ENCODE data around the gene TLE2. TPM values are rescaled to one million over a fixed set of nuclear protein-coding genes. Genes with fewer than 3 reads are reported as not detected.
A peak's percentile ranks its signal among the peaks of the same experiment; 100 is the strongest.

TLE2 gene
- not detected in 2 replicates for total RNA-seq (2014; rRNA removed; shearing (Covaris generic); ENCODE audit: low replicate concordance)

DNA sequence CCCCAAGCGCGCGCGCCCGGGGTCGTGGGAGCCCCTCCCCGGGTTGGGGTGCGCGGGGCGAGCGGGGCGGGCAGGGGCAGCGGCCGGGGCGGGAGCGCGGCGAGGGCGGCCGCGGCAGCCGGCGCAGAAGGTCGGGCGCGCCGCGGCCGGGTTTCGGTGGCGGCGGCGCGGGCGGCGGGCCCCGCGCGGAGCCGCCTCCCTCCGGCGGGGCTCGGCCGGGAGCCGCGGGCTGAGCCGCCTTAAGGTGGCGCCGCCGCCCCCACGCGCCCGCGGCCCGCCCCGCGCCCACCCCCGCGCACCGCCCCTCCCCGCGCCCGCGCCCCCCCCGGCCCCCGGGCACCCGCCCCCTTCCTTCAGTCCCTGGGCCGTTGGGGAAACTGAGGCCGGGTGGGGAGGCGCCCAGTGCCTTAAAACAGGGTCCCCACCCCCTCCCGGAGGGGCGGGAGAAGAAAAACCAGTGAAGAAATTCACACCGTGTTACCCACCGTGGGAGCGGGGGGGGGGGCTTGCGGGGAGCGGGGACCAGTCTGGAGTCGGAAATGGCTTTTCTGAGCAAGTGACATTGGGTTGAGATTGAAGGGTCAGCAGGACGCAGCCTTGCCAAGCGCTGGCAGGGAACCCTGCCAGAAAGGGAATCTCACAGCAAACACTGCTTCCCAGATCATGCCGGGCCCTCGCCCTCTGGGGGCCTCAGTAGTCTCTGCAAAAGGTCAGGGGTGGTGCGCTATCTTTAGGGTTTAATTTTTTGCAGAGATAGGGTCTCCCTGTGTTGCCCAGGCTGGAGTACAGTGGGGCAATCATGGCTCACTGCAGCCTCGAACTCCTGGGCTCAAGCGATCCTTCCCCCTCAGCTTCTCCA lies at the start of gene TLE2:
Gene TLE2, minus strand, starts transcription at position 216 of the 859 bp plus-strand sequence. CDS start 376 bp downstream, outside the sequence.
- Histone ChIP-seq H3K27ac (ENCODE audit: low read length) (no peak within 1 kb of the TSS), H2AFZ (ENCODE audit: low read length) (no peak within 1 kb of the TSS), H3K4me2 (ENCODE audit: low read depth, low read length, poor library complexity, severe bottlenecking) (no peak within 1 kb of the TSS), H3K4me1 (ENCODE audit: low read length) (no peaks in the 10 kb centered on the region), H3K9me2 (replicated peaks; ENCODE audit: insufficient read depth, low read length) (no peaks in the 10 kb centered on the region), H3K9me3 (ENCODE audit: low read length) (no peaks in the 10 kb centered on the region), H3K9ac (ENCODE audit: low read length) (no peak within 1 kb of the TSS), H4K20me1 (ENCODE audit: insufficient read depth, low read depth, low read length) (no peaks in the 10 kb centered on the region), H3K4me3 (ENCODE audit: low read length) (no peak within 1 kb of the TSS), H3K79me2 (ENCODE audit: low read length) (no peaks in the 10 kb centered on the region), H3K36me3 (ENCODE audit: insufficient read depth, low read length) (no peaks in the 10 kb centered on the region), H3K27me3 (ENCODE audit: low read length) (0 out of 2 replicates have a peak, but pooled peaks cover 2% of the 10 kb centered on the region)
- no peak for DNase-seq

DNA sequence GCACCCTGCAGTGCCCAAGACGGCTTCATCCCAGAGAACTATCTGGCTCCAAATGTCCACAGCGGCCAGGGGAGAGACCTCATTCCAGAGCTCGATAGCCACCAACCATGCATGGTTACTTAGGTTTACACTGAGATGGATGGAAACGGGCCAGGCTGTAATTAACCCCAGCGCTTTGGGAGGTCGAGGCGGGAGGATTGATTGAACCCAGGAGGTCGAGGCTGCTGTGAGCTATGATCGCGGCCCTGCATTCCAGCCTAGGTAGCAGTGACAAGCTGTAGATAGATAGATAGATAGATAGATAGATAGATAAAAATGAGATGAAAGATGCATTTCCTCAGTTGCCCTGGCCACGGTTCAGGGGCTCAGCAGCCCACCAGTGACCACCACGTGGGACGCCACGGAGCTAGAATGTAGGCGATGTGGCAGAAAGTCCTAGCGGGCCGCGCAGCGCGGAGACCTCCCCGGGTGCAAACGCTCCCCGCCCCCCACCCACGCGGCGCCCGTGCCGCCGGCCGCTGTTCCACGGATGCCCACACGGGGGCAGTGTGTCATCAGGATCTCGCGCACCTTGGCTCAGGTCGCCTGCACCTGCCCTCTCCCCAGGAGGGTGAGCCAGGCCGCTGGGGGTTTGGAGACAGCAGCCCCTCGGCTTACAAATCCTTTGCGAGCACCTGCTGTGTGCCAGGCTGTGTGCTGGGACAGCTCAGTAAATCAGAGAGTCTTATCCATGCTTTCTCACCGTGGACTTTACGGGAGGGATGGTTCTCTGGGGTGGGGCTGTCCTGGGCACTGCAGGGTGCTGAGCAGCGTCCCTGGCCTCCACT lies 46.7 kb upstream of the TLE2 start:
- Histone ChIP-seq H3K27me3 (ENCODE audit: low read length) (no peaks in the 10 kb centered on the region), H3K27ac (ENCODE audit: low read length) (no peak overlapping the region), H4K20me1 (ENCODE audit: insufficient read depth, low read depth, low read length) (no peaks in the 10 kb centered on the region), H3K36me3 (ENCODE audit: insufficient read depth, low read length) (no peaks in the 10 kb centered on the region), H3K4me1 (ENCODE audit: low read length) (no peaks in the 10 kb centered on the region), H3K79me2 (ENCODE audit: low read length) (no peaks in the 10 kb centered on the region), H2AFZ (ENCODE audit: low read length) (no peak overlapping the region), H3K9ac (ENCODE audit: low read length) (no peak overlapping the region), H3K9me2 (replicated peaks; ENCODE audit: insufficient read depth, low read length) (no peaks in the 10 kb centered on the region), H3K4me3 (ENCODE audit: low read length) (no peak overlapping the region), H3K9me3 (ENCODE audit: low read length) (no peaks in the 10 kb centered on the region), H3K4me2 (ENCODE audit: low read depth, low read length, poor library complexity, severe bottlenecking) (no peak overlapping the region)
- peak; percentile 84 for DNase-seq

DNA sequence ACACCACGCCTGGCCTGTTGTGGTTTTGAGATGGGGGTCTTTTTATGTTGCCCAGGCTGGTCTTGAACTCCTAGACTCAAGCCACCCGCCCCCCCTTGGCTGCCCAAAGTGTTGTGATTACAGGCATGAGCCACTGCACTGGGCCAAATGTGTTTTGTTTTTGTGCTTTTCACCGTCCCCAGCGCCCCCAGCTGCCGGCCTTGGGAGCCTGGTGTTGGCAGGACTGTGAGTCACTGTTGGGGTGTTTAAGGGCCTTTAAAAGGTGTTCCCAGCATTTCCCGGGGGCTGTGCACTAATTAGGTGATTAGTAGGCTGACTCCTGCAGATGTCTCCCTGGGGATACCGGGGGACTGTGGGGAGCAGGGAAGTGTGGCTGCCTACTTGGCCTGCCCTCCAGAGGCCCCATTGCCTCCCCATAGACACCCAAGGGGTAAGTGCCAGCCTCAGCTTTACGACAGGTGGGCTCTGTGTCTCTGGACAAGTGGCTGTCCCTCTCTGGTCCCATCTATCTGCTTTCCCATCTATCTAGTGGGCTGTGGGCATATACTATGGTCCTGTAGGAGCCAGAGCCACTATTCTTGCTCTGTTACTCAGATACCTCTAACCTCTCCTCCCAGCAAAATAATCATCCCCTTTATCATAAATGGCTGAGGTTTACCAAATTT lies 45.0 kb upstream of the TLE2 start:
- H3K79me2 ChIP-seq (ENCODE audit: low read length): no peaks in the 10 kb centered on the region
- no peak overlapping the region for H2AFZ ChIP-seq (ENCODE audit: low read length)
- H3K36me3 ChIP-seq (ENCODE audit: insufficient read depth, low read length): no peaks in the 10 kb centered on the region
- H3K4me3 ChIP-seq (ENCODE audit: low read length): no peak overlapping the region
- no peak overlapping the region for H3K4me2 ChIP-seq (ENCODE audit: low read depth, low read length, poor library complexity, severe bottlenecking)
- no peaks in the 10 kb centered on the region for H4K20me1 ChIP-seq (ENCODE audit: insufficient read depth, low read depth, low read length)
- no peak overlapping the region for H3K27ac ChIP-seq (ENCODE audit: low read length)
- H3K9me2 ChIP-seq (replicated peaks; ENCODE audit: insufficient read depth, low read length): no peaks in the 10 kb centered on the region
- no peaks in the 10 kb centered on the region for H3K9me3 ChIP-seq (ENCODE audit: low read length)
- no peak for DNase-seq
- no peaks in the 10 kb centered on the region for H3K4me1 ChIP-seq (ENCODE audit: low read length)
- no peak overlapping the region for H3K9ac ChIP-seq (ENCODE audit: low read length)
- no peaks in the 10 kb centered on the region for H3K27me3 ChIP-seq (ENCODE audit: low read length)

DNA sequence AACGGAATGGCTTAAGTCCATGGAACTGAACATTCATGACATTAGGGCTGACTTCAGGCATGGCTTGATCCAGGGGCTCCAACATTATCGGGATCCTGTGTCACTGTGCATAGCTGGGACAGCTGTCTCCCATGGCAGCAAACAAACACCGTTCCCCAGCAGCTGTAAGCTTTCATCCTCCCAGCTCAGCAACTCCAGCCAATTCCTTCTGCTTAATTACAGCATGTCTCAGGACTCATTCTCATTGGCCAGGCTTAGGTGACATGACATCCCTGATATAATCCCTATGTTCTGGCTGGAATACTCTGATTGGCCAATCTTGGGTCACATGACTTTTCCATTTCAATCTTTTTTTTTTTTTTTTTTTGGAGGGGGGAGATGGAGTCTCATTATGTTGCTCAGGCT lies 44.1 kb upstream of the TLE2 start:
- Histone ChIP-seq H3K79me2 (ENCODE audit: low read length) (no peaks in the 10 kb centered on the region), H3K27me3 (ENCODE audit: low read length) (no peaks in the 10 kb centered on the region), H3K27ac (ENCODE audit: low read length) (no peak overlapping the region), H3K9me2 (replicated peaks; ENCODE audit: insufficient read depth, low read length) (no peaks in the 10 kb centered on the region), H3K9me3 (ENCODE audit: low read length) (no peaks in the 10 kb centered on the region), H3K4me2 (ENCODE audit: low read depth, low read length, poor library complexity, severe bottlenecking) (no peak overlapping the region), H3K4me3 (ENCODE audit: low read length) (no peak overlapping the region), H3K9ac (ENCODE audit: low read length) (no peak overlapping the region), H3K4me1 (ENCODE audit: low read length) (no peaks in the 10 kb centered on the region), H4K20me1 (ENCODE audit: insufficient read depth, low read depth, low read length) (no peaks in the 10 kb centered on the region), H2AFZ (ENCODE audit: low read length) (no peak overlapping the region), H3K36me3 (ENCODE audit: insufficient read depth, low read length) (no peaks in the 10 kb centered on the region)
- no peak for DNase-seq

DNA sequence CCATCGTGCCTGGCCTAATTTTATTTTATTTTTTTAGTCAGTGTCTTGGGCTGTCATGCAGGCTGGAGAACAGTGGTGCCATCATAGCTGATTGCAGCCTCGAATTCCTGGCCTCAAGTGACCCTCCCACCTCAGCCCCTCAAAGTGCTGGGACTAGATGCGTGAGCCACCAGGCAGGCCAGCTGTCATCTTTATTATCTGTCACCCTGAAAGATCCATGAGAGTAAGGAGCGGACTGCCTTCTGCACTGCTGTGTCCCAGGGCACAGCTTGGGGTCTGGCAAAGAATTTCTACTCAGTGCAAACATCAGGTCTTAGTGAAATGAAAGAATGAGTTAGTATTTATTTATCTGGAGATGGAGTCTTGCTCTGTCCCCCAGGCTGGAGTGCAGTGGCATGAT lies 42.7 kb upstream of the TLE2 start:
- Histone ChIP-seq H3K4me2 (ENCODE audit: low read depth, low read length, poor library complexity, severe bottlenecking) (no peak overlapping the region), H3K4me3 (ENCODE audit: low read length) (no peak overlapping the region)

DNA sequence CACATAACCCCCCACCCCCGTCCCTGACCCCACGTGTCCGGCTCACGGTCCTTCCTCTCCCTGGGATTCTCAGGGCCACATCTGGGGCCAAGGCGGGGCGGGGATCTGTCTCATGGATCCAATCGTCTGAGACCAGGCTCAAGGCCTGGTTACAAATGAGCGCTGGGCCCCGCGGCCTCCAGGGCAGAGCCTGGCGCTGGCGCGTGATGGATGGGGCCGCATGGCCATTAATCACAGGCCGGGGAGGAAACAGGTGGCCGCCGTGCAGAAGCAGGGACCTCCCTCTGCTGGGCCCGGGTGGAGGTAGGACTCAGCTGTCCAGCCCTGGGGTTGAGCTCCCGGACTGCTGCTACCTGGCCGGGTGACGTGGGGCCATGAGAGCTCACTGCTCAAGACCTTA lies 39.0 kb upstream of the TLE2 start:
- Histone ChIP-seq H3K9ac (ENCODE audit: low read length) (no peak overlapping the region), H3K4me1 (ENCODE audit: low read length) (peaks cover 13% of the 10 kb centered on the region), H3K27ac (ENCODE audit: low read length) (no peak overlapping the region), H4K20me1 (ENCODE audit: insufficient read depth, low read depth, low read length) (no peaks in the 10 kb centered on the region), H2AFZ (ENCODE audit: low read length) (no peak overlapping the region), H3K27me3 (ENCODE audit: low read length) (no peaks in the 10 kb centered on the region), H3K36me3 (ENCODE audit: insufficient read depth, low read length) (no peaks in the 10 kb centered on the region), H3K9me3 (ENCODE audit: low read length) (no peaks in the 10 kb centered on the region), H3K79me2 (ENCODE audit: low read length) (no peaks in the 10 kb centered on the region), H3K4me2 (ENCODE audit: low read depth, low read length, poor library complexity, severe bottlenecking) (no peak overlapping the region), H3K4me3 (ENCODE audit: low read length) (no peak overlapping the region), H3K9me2 (replicated peaks; ENCODE audit: insufficient read depth, low read length) (no peaks in the 10 kb centered on the region)
- DNase-seq: no peak

More for the DNA sequence above, 42.7 kb upstream of the TLE2 start:
- no peaks in the 10 kb centered on the region for H3K79me2 ChIP-seq (ENCODE audit: low read length)
- H3K9me3 ChIP-seq (ENCODE audit: low read length): no peaks in the 10 kb centered on the region
- H3K27ac ChIP-seq (ENCODE audit: low read length): no peak overlapping the region
- no peak overlapping the region for H3K9ac ChIP-seq (ENCODE audit: low read length)
- no peak for DNase-seq
- no peaks in the 10 kb centered on the region for H3K4me1 ChIP-seq (ENCODE audit: low read length)
- no peaks in the 10 kb centered on the region for H4K20me1 ChIP-seq (ENCODE audit: insufficient read depth, low read depth, low read length)
- no peak overlapping the region for H2AFZ ChIP-seq (ENCODE audit: low read length)
- H3K27me3 ChIP-seq (ENCODE audit: low read length): no peaks in the 10 kb centered on the region
- no peaks in the 10 kb centered on the region for H3K36me3 ChIP-seq (ENCODE audit: insufficient read depth, low read length)
- no peaks in the 10 kb centered on the region for H3K9me2 ChIP-seq (replicated peaks; ENCODE audit: insufficient read depth, low read length)

DNA sequence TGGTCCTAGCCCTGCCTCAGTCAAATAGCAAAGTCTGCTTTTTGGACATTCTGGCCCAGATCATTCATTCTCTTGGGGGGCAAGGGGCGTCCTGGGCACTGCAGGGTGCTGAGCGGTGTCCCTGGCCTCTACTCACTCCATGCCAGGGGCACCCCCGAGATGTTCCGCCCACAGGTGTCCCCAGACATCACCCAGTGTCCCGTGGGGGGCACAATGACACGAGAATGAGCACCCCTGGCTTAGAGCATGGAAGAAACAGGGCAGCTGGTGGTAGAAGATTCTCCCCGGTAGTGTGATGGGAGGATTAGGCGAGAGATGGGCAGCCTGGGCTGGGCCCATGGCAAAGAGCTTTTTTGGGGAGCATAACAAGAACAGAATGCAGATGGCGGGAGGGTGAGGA lies 38.5 kb upstream of the TLE2 start:
- Histone ChIP-seq H3K4me3 (ENCODE audit: low read length) (no peak overlapping the region), H3K4me1 (ENCODE audit: low read length) (peaks cover 18% of the 10 kb centered on the region), H2AFZ (ENCODE audit: low read length) (no peak overlapping the region), H3K9me3 (ENCODE audit: low read length) (no peaks in the 10 kb centered on the region), H3K4me2 (ENCODE audit: low read depth, low read length, poor library complexity, severe bottlenecking) (no peak overlapping the region), H3K27ac (ENCODE audit: low read length) (no peak overlapping the region), H3K9ac (ENCODE audit: low read length) (no peak overlapping the region), H3K36me3 (ENCODE audit: insufficient read depth, low read length) (no peaks in the 10 kb centered on the region), H3K79me2 (ENCODE audit: low read length) (no peaks in the 10 kb centered on the region), H3K9me2 (replicated peaks; ENCODE audit: insufficient read depth, low read length) (no peaks in the 10 kb centered on the region), H3K27me3 (ENCODE audit: low read length) (no peaks in the 10 kb centered on the region), H4K20me1 (ENCODE audit: insufficient read depth, low read depth, low read length) (no peaks in the 10 kb centered on the region)
- no peak for DNase-seq

All from Karpas-422 (cell line).